ENCODE results near the gene CXCR2. TPM values are rescaled to one million over a fixed set of nuclear protein-coding genes. Genes with fewer than 3 reads are reported as not detected.

CXCR2 gene
- total and polyA plus RNA-seq, 4 donors, result 0.47 to 1.8 (median 0.97) TPM

- no peaks in the 10 kb centered on the region for H3K9me3 ChIP-seq (ENCODE audit: control insufficient read depth in 4 of 4, low read length in 3 of 4)
- no peaks in the 10 kb centered on the region for H3K4me1 ChIP-seq (ENCODE audit: control insufficient read depth in 4 of 4, insufficient read depth in 4 of 4, low read length in 3 of 4)
- no peak within 1 kb of the TSS for H3K9ac ChIP-seq (ENCODE audit: low read depth in 1 of 2, low read length in 2 of 2)
- no peak within 1 kb of the TSS for H3K4me3 ChIP-seq (ENCODE audit: low read depth in 1 of 3, low read length in 3 of 3)
- peaks cover 0 to 2% (median 0%) of the 10 kb centered on the region in 4 donors for H3K27me3 ChIP-seq (ENCODE audit: control insufficient read depth in 4 of 4, insufficient read depth in 4 of 4, low read length in 3 of 4)
- no peaks in the 10 kb centered on the region for H3K36me3 ChIP-seq (ENCODE audit: control insufficient read depth in 4 of 4, insufficient read depth in 3 of 4, low read depth in 1 of 4, low read length in 3 of 4)
- no peak within 1 kb of the TSS for H3K27ac ChIP-seq (ENCODE audit: low read depth in 1 of 2, low read length in 2 of 2)
- WGBS, result 78% methylated on average over 3 of the region's 3 CpGs
- DNase-seq (ENCODE audit: low spot score), result no peak
- no peak for TF ChIP-seq ZBTB33 (IDR thresholded peaks at IDR 0.05)
- TF ChIP-seq FOXA1 (IDR thresholded peaks at IDR 0.05), result no peak
- TF ChIP-seq JUND (IDR thresholded peaks at IDR 0.05), result no peak
- TF ChIP-seq CTCF (IDR thresholded peaks at IDR 0.05; ENCODE audit: low read depth, low read length, missing input control), result no peak
- no peak for TF ChIP-seq REST (IDR thresholded peaks at IDR 0.05)
- TF ChIP-seq RXRA (IDR thresholded peaks at IDR 0.05), result no peak
- no peak for TF ChIP-seq EGR1 (IDR thresholded peaks at IDR 0.05; ENCODE audit: low read depth in 2 of 2)
- TF ChIP-seq MAX (IDR thresholded peaks at IDR 0.05), result no peak
- TF ChIP-seq ATF3 (IDR thresholded peaks at IDR 0.05), result no peak
- no peak for TF ChIP-seq YY1 (IDR thresholded peaks at IDR 0.05)
- TF ChIP-seq FOXA2 (IDR thresholded peaks at IDR 0.05), result no peak
- no peak for TF ChIP-seq SP1 (IDR thresholded peaks at IDR 0.05)
- no peak for TF ChIP-seq GABPA (IDR thresholded peaks at IDR 0.05 in 1 of 2, conservative IDR thresholded peaks at IDR 0.05 in 1 of 2)
- TF ChIP-seq NR2F2 (IDR thresholded peaks at IDR 0.05), result no peak
Observed at GRCh38 chr2:218166791-218167190, 41.0 kb downstream of the CXCR2 start, which contains the start of gene CXCR1. TSS of gene CXCR1 (minus strand) at chr2:218166962. CDS start at chr2:218165211, 1,751 bp downstream.

GRCh38 chr2:218168016-218168415 is 42.2 kb downstream of the CXCR2 start:
- DNase-seq (ENCODE audit: low spot score), result no peak
- Histone ChIP-seq H3K4me3 (ENCODE audit: low read depth in 1 of 3, low read length in 3 of 3) (no peak overlapping the region), H3K9me3 (ENCODE audit: control insufficient read depth in 4 of 4, low read length in 3 of 4) (no peaks in the 10 kb centered on the region), H3K4me1 (ENCODE audit: control insufficient read depth in 4 of 4, insufficient read depth in 4 of 4, low read length in 3 of 4) (no peaks in the 10 kb centered on the region), H3K36me3 (ENCODE audit: control insufficient read depth in 4 of 4, insufficient read depth in 3 of 4, low read depth in 1 of 4, low read length in 3 of 4) (no peaks in the 10 kb centered on the region), H3K27ac (ENCODE audit: low read depth in 1 of 2, low read length in 2 of 2) (no peak overlapping the region), H3K27me3 (ENCODE audit: control insufficient read depth in 4 of 4, insufficient read depth in 4 of 4, low read length in 3 of 4) (no peaks in the 10 kb centered on the region), H3K9ac (ENCODE audit: low read depth in 1 of 2, low read length in 2 of 2) (no peak overlapping the region)
- TF ChIP-seq RXRA (IDR thresholded peaks at IDR 0.05) (no peak), TAF1 (conservative IDR thresholded peaks at IDR 0.05) (no peak), FOXA1 (IDR thresholded peaks at IDR 0.05) (no peak), GABPA (IDR thresholded peaks at IDR 0.05 in 1 of 2, conservative IDR thresholded peaks at IDR 0.05 in 1 of 2) (no peak), ATF3 (IDR thresholded peaks at IDR 0.05) (no peak), HNF4G (IDR thresholded peaks at IDR 0.05) (no peak), SP1 (IDR thresholded peaks at IDR 0.05) (no peak), EGR1 (IDR thresholded peaks at IDR 0.05; ENCODE audit: low read depth in 2 of 2) (no peak), FOXA2 (IDR thresholded peaks at IDR 0.05) (no peak), JUND (IDR thresholded peaks at IDR 0.05) (no peak), REST (IDR thresholded peaks at IDR 0.05) (no peak), HNF4A (conservative IDR thresholded peaks at IDR 0.05) (no peak)
- WGBS, result 67% methylated on average over 1 of the region's 1 CpG
